Activated CD8-positive, alpha-beta memory T cell treated with anti-CD3 and anti-CD28 coated beads for 36 hours (primary cell): ENCODE data around the gene ATP11A. TPM values are rescaled to one million over a fixed set of nuclear protein-coding genes. Genes with fewer than 3 reads are reported as not detected.
"Not testable (repeated sequence)": the region's sequence is repeated elsewhere in the genome, so short reads cannot be mapped to it uniquely, and the experiment has no call there.

ENCODE experiments used
- CTCF ChIA-PET: fragments of 350-600 bp; sonication (Branson Sonifier 250); formaldehyde crosslinking; loops from one replicate; lab custom pipeline; 2021; ENCODE audit warnings: antibody characterized with exemption; lab: Charles Lee
- POLR2A ChIA-PET: fragments of 350-600 bp; sonication (Branson Sonifier 250); formaldehyde crosslinking; loops from one replicate; lab custom pipeline; 2021; ENCODE audit warnings: antibody characterized with exemption; lab: Charles Lee
- total RNA-seq, 2 experiments: library from RNA; stranded (reverse); gene quantifications; one replicate each; pipeline ENCODE4 v1.2.3, GENCODE V29; 2021

ATP11A gene
- total RNA-seq, 2 experiments from 2014 or later: 35.9 to 40.1 TPM

- ChIA-PET CTCF (no interaction called here), POLR2A (no interaction called here)
These were observed 14.7 kb downstream of the ATP11A start for GRCh38 chr13:112704308-112705145.

GRCh38 chr13:112705286-112705685 lies 15.4 kb downstream of the ATP11A start:
- CTCF ChIA-PET: no interaction called here
- POLR2A ChIA-PET: no interaction called here

GRCh38 chr13:112706171-112706570 lies 16.3 kb downstream of the ATP11A start:
- CTCF ChIA-PET: no interaction called here
- POLR2A ChIA-PET: no interaction called here

- POLR2A ChIA-PET: no interaction called here
- CTCF ChIA-PET: no interaction called here
These were observed 18.9 kb downstream of the ATP11A start for GRCh38 chr13:112708560-112709240.

GRCh38 chr13:112709316-112709715 lies 19.5 kb downstream of the ATP11A start:
- POLR2A ChIA-PET, CTCF ChIA-PET: not testable (repeated sequence)

GRCh38 chr13:112709825-112710783 lies 20.3 kb downstream of the ATP11A start:
- ChIA-PET POLR2A (no interaction called here), CTCF (no interaction called here)

GRCh38 chr13:112710855-112711527 lies 21.2 kb downstream of the ATP11A start:
- POLR2A ChIA-PET: no interaction called here
- CTCF ChIA-PET: no interaction called here

- ChIA-PET POLR2A (no interaction called here), CTCF (no interaction called here)
These were observed 21.9 kb downstream of the ATP11A start for GRCh38 chr13:112711528-112712265.

GRCh38 chr13:112712451-112713207 lies 22.8 kb downstream of the ATP11A start:
- ChIA-PET CTCF (no interaction called here), POLR2A (no interaction called here)

GRCh38 chr13:112713517-112714253 lies 23.8 kb downstream of the ATP11A start:
- CTCF ChIA-PET: no interaction called here
- POLR2A ChIA-PET: no interaction called here

GRCh38 chr13:112714376-112715174 lies 24.7 kb downstream of the ATP11A start:
- CTCF ChIA-PET: no interaction called here
- POLR2A ChIA-PET: no interaction called here

- ChIA-PET CTCF (no interaction called here), POLR2A (no interaction called here)
These were observed 25.4 kb downstream of the ATP11A start for GRCh38 chr13:112715210-112715609.

GRCh38 chr13:112715715-112716460 lies 26.1 kb downstream of the ATP11A start:
- CTCF ChIA-PET: no interaction called here

GRCh38 chr13:112716461-112716820 lies 26.6 kb downstream of the ATP11A start:
- ChIA-PET POLR2A (no interaction called here), CTCF (no interaction called here)

More at GRCh38 chr13:112715715-112716460, 26.1 kb downstream of the ATP11A start:
- POLR2A ChIA-PET: no interaction called here

- POLR2A ChIA-PET: no interaction called here
- CTCF ChIA-PET: no interaction called here
These were observed 27.1 kb downstream of the ATP11A start for GRCh38 chr13:112716841-112717520.
